Testis (tissue), 3 donors: ENCODE measurements around the gene PYDC1. TPM values are rescaled to one million over a fixed set of nuclear protein-coding genes. Genes with fewer than 3 reads are reported as not detected.

ENCODE experiments used
- DNase-seq: peaks from one replicate; pipeline ENCODE4 v3.0.0-alpha.2; 2019
- H3K27ac ChIP-seq, 2 donors: fragments of 200-600 bp; sonication (generic); one replicate each; pipeline ENCODE4 v1.5.1; 2019
- H3K27me3 ChIP-seq: fragments of 200-600 bp; sonication (generic); one replicate; pipeline ENCODE4 v1.5.1; 2019
- H3K36me3 ChIP-seq: fragments of 200-600 bp; sonication (generic); one replicate; pipeline ENCODE4 v1.5.1; 2017; ENCODE audit warnings: low read depth; ENCODE audit errors: missing control alignments
- H3K4me1 ChIP-seq: fragments of 200-600 bp; sonication (generic); one replicate; pipeline ENCODE4 v1.5.1; 2019
- H3K4me3 ChIP-seq, 2 donors: fragments of 200-600 bp; sonication (generic); one replicate each; pipeline ENCODE4 v1.5.1; 2017 to 2019
- H3K9me3 ChIP-seq: fragments of 200-600 bp; sonication (generic); one replicate; pipeline ENCODE4 v1.5.1; 2017
- CTCF ChIP-seq, 3 experiments: fragments of 450-650 bp in 2 of 3; fragments of 200-600 bp in 1 of 3; sonication (generic) in 1 of 3; IDR thresholded peaks; one replicate each; pipeline ENCODE4 v1.5.1; 2016 to 2019; ENCODE audit warnings: antibody characterized with exemption in 3 of 3, mild to moderate bottlenecking in 2 of 3, moderate library complexity in 1 of 3
- POLR2A ChIP-seq: fragments of 450-650 bp; IDR thresholded peaks from one replicate; pipeline ENCODE4 v1.6.1; 2017; ENCODE audit warnings: antibody characterized with exemption, mild to moderate bottlenecking, moderate library complexity
- WGBS, 2 donors: methylation state at CpG; one replicate each; pipeline ENCODE4 v1.1.5; 2018; 5-methylcytosine and 5-hydroxymethylcytosine counted together
- intact Hi-C: fragments of 100-400 bp; cut with DNase I; formaldehyde crosslinking; loops from one replicate; pipeline ENCODE4 v1.15.1; 2023; ENCODE audit warnings: low total_unique reads
- polyA plus RNA-seq: library from polyadenylated mRNA; stranded (reverse); fragments of 350-450 nt; fragmentation: Illumina TruSeq; extraction: RNeasy Lipid Tissue Mini Kit (QIAGEN cat#74804); gene quantifications from one replicate; pipeline ENCODE4 v1.2.3, GENCODE V29; 2014; ENCODE audit warnings: low read depth, low replicate concordance; ENCODE audit not compliant: insufficient read depth
- total RNA-seq, 2 donors: library from RNA; depleted of rRNA; stranded (reverse); fragments of >200 nt; gene quantifications; one replicate each; pipeline ENCODE4 v1.2.3, GENCODE V29; 2016

PYDC1 gene
- total and polyA plus RNA-seq, 3 donors from 2014 or later = not detected

DNA sequence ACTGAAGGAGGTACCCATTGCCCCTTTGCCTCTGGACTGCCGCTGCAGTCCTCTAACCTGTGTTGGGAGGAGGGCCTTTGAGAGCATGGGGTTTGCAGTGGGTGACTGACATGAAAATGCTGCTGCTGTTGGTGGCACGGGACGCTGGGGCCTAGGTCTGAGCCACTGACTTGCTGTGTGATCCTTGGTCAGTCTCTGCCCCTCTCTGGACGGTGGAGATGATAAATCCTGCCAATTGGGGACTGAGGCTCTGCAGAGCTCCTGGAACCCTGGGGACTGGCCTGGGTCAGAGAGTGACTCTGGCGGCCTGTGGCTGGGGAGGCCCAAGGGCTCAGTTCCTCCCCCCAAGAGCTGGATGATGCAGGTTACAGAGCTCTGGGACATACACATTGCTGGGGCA, 6.1 kb upstream of the PYDC1 start:
- H3K9me3 ChIP-seq = no peaks in the 10 kb centered on the region
- TF ChIP-seq CTCF (IDR thresholded peaks at IDR 0.05) (no peak), POLR2A (no peak)
- DNase-seq = no peak
- no peaks in the 10 kb centered on the region for H3K36me3 ChIP-seq
- H3K4me1 ChIP-seq = no peaks in the 10 kb centered on the region
- WGBS, 2 donors = 90 to 100% methylated on average over 2 to 5 of the region's 5 CpGs
- intact Hi-C loops = no loop called here
- H3K27me3 ChIP-seq = no peaks in the 10 kb centered on the region
- no peak overlapping the region for H3K27ac ChIP-seq
- H3K4me3 ChIP-seq = no peak overlapping the region

DNA sequence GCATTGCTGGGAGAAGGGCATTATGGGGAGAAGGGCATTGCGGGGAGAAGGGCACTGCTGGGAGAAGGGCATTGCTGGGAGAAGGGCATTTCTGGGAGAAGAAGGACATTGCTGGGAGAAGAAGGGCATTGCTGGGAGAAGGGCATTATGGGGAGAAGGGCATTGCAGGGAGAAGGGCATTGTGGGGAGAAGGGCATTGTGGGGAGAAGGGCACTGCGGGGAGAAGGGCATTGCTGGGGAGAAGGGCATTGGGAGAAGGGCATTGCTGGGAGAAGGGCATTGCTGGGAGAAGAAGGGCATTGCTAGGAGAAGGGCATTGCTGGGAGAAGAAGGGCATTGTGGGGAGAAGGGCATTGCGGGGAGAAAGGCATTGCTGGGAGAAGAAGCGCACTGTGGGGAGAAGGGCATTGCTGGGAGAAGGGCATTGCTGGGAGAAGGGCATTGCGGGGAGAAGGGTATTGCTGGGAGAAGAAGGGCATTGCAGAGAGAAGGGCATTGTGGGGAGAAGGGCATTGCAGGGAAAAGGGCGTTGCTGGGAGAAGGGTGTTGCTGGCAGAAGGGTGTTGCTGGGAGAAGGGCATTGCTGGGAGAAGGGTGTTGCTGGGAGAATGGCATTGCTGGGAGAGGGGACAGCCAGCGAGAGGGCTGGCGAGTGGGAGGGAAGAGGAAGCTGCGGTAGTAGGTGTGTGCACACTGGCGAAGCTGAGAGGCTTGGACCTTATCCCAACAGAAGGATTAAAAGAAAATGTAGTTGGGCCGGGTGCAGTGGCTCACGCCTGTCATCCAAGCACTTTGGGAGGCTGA, 4.6 kb upstream of the PYDC1 start:
- no peaks in the 10 kb centered on the region for H3K9me3 ChIP-seq
- H3K4me1 ChIP-seq = peaks cover 4% of the 10 kb centered on the region
- H3K27me3 ChIP-seq = no peaks in the 10 kb centered on the region
- intact Hi-C loops = no loop called here
- no peak overlapping the region for H3K27ac ChIP-seq
- no peak overlapping the region for H3K4me3 ChIP-seq
- TF ChIP-seq POLR2A = no peak
- TF ChIP-seq CTCF (IDR thresholded peaks at IDR 0.05) = no peak
- DNase-seq = no peak
- 69 to 78% methylated on average over 12 of the region's 12 CpGs for WGBS, 2 donors
- H3K36me3 ChIP-seq = no peaks in the 10 kb centered on the region

DNA sequence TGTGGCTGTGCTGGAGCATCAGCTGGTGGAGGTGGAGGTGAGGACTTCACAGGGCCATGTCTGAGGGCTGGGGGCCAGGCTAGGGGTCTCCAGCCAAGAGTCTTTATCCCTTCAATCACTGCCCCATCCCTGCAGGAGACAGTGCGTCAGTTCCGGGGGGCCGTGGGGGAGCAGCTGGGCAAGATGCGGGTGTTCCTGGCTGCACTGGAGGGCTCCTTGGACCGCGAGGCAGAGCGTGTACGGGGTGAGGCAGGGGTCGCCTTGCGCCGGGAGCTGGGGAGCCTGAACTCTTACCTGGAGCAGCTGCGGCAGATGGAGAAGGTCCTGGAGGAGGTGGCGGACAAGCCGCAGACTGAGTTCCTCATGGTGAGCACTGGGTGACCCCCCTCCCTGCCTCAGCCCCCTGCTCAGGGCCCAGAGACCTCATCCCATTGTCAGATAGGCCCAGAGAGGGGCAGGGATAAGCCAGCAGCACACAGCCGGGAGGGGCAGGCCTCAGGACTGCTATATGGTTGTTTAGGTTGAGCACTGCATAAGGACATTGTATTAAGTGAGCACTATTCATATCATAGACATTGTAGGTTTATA, 2.3 kb upstream of the PYDC1 start:
- no peak overlapping the region for H3K27ac ChIP-seq
- TF ChIP-seq CTCF (IDR thresholded peaks at IDR 0.05) (no peak), POLR2A (no peak)
- H3K9me3 ChIP-seq = no peaks in the 10 kb centered on the region
- 89 to 100% methylated on average over 1 to 15 of the region's 15 CpGs for WGBS, 2 donors
- DNase-seq = no peak
- no peak overlapping the region for H3K4me3 ChIP-seq
- no peaks in the 10 kb centered on the region for H3K27me3 ChIP-seq
- intact Hi-C loops = no loop called here
- H3K4me1 ChIP-seq = peaks cover 16% of the 10 kb centered on the region
- no peaks in the 10 kb centered on the region for H3K36me3 ChIP-seq

- no peak for DNase-seq
- H3K36me3 ChIP-seq = no peaks in the 10 kb centered on the region
- WGBS, 2 donors = 29% methylated on average over 2 to 4 of the region's 4 CpGs
- H3K9me3 ChIP-seq = no peaks in the 10 kb centered on the region
- no peak overlapping the region for H3K27ac ChIP-seq
- intact Hi-C loops = no loop called here
- no peaks in the 10 kb centered on the region for H3K27me3 ChIP-seq
- H3K4me3 ChIP-seq = no peak overlapping the region
- peaks cover 16% of the 10 kb centered on the region for H3K4me1 ChIP-seq
- no peak for TF ChIP-seq CTCF (IDR thresholded peaks at IDR 0.05)
- no peak for TF ChIP-seq POLR2A
Measured at GRCh38 chr16:31217136-31217530, 198 bp upstream of the PYDC1 start.
